Fibroblast of lung (primary cell): ENCODE results near the gene ANO4.

ENCODE experiments used
- CTCF ChIP-seq, 2 donors: IDR thresholded peaks in 1 of 2; conservative IDR thresholded peaks in 1 of 2; 1 replicate in 1 of 2; 2 replicates in 1 of 2; pipeline ENCODE4 v1.5.1; 2011 to 2012; ENCODE audit warnings: low read length in 2 of 2, control low read depth in 1 of 2, inconsistent platforms in 1 of 2, low read depth in 1 of 2, mild to moderate bottlenecking in 1 of 2
- EZH2 ChIP-seq: IDR thresholded peaks from 2 replicates; pipeline ENCODE4 v1.5.1; 2012; ENCODE audit warnings: low read length, control low read depth, mild to moderate bottlenecking; ENCODE audit errors: missing control alignments

- TF ChIP-seq CTCF (conservative IDR thresholded peaks at IDR 0.05 in 1 of 2, IDR thresholded peaks at IDR 0.05 in 1 of 2; ENCODE audit: low read depth in 1 of 2, low read length in 2 of 2) (no peak), EZH2 (no peak)
Observed at GRCh38 chr12:101015044-101015443, 220.5 kb downstream of the ANO4 start.
